Activated B cell treated with CpG ODN at 0.5 μM for 24 hours (primary cell): ENCODE results near the gene PYGO2. TPM values are rescaled to one million over a fixed set of nuclear protein-coding genes. Genes with fewer than 3 reads are reported as not detected.

Source experiments
- ATAC-seq: fragments of 200-7000 bp; cut with Tn5 transposase; one replicate; pipeline ENCODE4 v1.10.0; 2021; ENCODE audit warnings: low read depth, mild to moderate bottlenecking, moderate library complexity
- CTCF ChIA-PET: fragments of 350-600 bp; sonication (Branson Sonifier 250); formaldehyde crosslinking; loops from one replicate; lab custom pipeline; 2021; ENCODE audit warnings: antibody characterized with exemption; lab: Charles Lee
- POLR2A ChIA-PET: fragments of 350-600 bp; sonication (Branson Sonifier 250); formaldehyde crosslinking; loops from one replicate; lab custom pipeline; 2021; ENCODE audit warnings: antibody characterized with exemption; lab: Charles Lee
- DNase-seq: peaks from one replicate; pipeline ENCODE4 v3.0.0; 2022
- H3K27ac Mint-ChIP-seq: one replicate; pipeline ENCODE4 v1.8.0; 2020; ENCODE audit warnings: mixed read lengths
- H3K27me3 Mint-ChIP-seq: one replicate; pipeline ENCODE4 v1.8.0; 2021; ENCODE audit warnings: mixed read lengths
- H3K36me3 Mint-ChIP-seq: one replicate; pipeline ENCODE4 v1.8.0; 2021; ENCODE audit warnings: low read depth, mixed read lengths
- H3K4me1 Mint-ChIP-seq: one replicate; pipeline ENCODE4 v1.8.0; 2021; ENCODE audit warnings: mixed read lengths
- H3K4me3 Mint-ChIP-seq: one replicate; pipeline ENCODE4 v1.8.0; 2020; ENCODE audit warnings: mild to moderate bottlenecking, mixed read lengths
- H3K9me3 Mint-ChIP-seq: one replicate; pipeline ENCODE4 v1.8.0; 2020; ENCODE audit warnings: mixed read lengths
- intact Hi-C: fragments of 100-400 bp; cut with micrococcal nuclease; formaldehyde crosslinking; loops from one replicate; pipeline ENCODE4 v1.15.1; 2024
- total RNA-seq: library from RNA; stranded (reverse); gene quantifications from 2 replicates; pipeline ENCODE4 v1.2.3, GENCODE V29; 2022
- TF ChIP-seq, protein P1 (sequence below): fragments of 200-600 bp; IDR thresholded peaks from one replicate; pipeline ENCODE4 v1.8.0; 2022; ENCODE audit warnings: antibody characterized with exemption, mild to moderate bottlenecking

Gene PYGO2
- total RNA-seq, 1 donor from 2014 or later, result 38.1 TPM

DNA sequence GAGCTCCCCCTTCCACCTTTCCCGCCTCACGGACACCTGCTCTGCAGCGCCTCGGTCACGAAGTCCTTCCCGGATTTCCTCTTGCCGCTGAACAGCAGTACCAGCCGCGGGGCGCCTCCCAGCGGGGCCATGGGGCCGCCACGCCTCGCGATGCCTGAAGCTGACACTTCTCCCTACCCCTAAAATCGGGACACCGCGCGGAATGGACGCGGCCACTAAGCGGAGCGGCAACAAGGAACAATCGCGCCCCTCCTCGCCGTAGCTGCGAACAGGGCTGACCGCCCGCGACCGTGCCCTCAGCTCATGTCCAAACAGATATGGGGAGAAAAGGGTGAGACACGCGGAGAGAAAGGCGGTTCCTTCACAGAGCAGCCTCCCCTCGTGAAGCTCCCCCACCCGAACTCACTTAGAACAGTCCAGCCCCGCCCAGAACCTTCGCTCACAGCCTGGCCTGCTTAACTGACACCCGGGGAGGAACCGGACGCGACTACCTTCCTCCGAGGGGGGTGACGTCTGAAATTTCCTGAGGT lies 25.0 kb downstream of the PYGO2 start, which contains the start of gene PMVK:
Gene PMVK, minus strand, starts transcription at position 165 of the 530 bp plus-strand sequence. Its CDS starts 34 bp downstream, at position 131.
- ATAC-seq (peak; percentile 90), DNase-seq (peak; percentile 90)
- peak within 1 kb of the TSS; percentile 98 for H3K4me3 Mint-ChIP-seq
- CTCF ChIA-PET, result interaction anchor here (0.9 to 2.4 kb wide), 10 partner anchors 9 to 377 kb away, joined by 3 to 10 read pairs (median 6); partner anchors contain the start of genes ADAM15, FLAD1, PBXIP1 and PYGO2
- peaks cover 15% of the 10 kb centered on the region for H3K36me3 Mint-ChIP-seq
- no peaks in the 10 kb centered on the region for H3K27me3 Mint-ChIP-seq
- intact Hi-C loops, result loop anchor here (1.0 to 10.0 kb wide), 9 partner anchors 20 to 378 kb away; partner anchors contain the start of genes ADAR, CKS1B, PBXIP1 and PYGO2
- POLR2A ChIA-PET, result interaction anchor here (0.5 to 3.2 kb wide), 30 partner anchors 8 to 946 kb away, joined by 3 to 52 read pairs (median 4); partner anchors contain the start of genes ADAM15, CKS1B, EFNA4 and FLAD1
- H3K9me3 Mint-ChIP-seq, result no peaks in the 10 kb centered on the region
- H3K27ac Mint-ChIP-seq, result peak within 1 kb of the TSS; percentile 100
- TF ChIP-seq, protein P1, sequence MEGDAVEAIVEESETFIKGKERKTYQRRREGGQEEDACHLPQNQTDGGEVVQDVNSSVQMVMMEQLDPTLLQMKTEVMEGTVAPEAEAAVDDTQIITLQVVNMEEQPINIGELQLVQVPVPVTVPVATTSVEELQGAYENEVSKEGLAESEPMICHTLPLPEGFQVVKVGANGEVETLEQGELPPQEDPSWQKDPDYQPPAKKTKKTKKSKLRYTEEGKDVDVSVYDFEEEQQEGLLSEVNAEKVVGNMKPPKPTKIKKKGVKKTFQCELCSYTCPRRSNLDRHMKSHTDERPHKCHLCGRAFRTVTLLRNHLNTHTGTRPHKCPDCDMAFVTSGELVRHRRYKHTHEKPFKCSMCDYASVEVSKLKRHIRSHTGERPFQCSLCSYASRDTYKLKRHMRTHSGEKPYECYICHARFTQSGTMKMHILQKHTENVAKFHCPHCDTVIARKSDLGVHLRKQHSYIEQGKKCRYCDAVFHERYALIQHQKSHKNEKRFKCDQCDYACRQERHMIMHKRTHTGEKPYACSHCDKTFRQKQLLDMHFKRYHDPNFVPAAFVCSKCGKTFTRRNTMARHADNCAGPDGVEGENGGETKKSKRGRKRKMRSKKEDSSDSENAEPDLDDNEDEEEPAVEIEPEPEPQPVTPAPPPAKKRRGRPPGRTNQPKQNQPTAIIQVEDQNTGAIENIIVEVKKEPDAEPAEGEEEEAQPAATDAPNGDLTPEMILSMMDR, result no peak
- peaks cover 58% of the 10 kb centered on the region for H3K4me1 Mint-ChIP-seq

DNA sequence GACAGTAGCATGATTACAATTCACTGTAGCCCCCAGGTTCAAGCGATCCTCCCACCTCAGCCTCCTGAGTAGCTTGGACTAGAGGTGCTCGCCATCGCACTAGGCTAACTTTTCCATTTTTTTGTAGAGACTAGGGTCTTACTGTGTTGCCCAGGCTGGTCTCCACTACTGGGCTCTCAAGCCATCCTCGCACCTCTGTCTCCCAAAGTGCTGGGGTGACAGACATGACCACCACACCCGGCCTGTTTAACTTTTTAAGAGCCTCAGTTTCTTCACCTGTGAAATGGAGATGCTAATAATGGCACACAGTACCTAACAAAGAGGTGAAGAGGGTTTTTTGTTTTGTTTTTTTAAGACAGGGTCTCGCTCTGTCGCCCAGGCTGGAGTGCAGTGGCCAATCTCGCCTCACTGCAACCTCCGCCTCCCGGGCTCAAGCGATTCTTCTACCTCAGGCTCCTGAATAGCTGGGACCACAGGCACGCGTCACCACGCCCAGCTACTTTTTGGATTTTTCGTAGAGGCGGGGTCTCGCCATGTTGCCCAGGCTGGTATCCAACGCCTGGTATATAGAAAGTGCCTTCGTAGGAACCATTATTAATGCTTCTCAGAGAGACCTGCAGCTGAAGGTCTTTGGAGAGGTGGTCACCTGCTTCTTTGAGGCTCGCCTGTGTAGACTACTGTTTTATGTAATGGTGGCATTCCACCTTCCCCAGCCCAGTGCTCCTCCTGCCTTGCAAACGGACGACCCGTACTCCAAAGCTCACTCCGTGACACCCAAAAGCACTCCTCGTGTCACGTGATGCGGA lies 25.6 kb downstream of the PYGO2 start:
- TF ChIP-seq, protein P1, result no peak
- no peak for ATAC-seq
- Mint-ChIP-seq H3K4me1 (peaks cover 52% of the 10 kb centered on the region), H3K4me3 (peak overlapping the region; percentile 98), H3K27ac (peak overlapping the region; percentile 100), H3K27me3 (no peaks in the 10 kb centered on the region), H3K36me3 (peaks cover 20% of the 10 kb centered on the region), H3K9me3 (no peaks in the 10 kb centered on the region)
- ChIA-PET CTCF (interaction anchor here (0.9 to 2.4 kb wide), 10 partner anchors 9 to 376 kb away, joined by 3 to 10 read pairs (median 6); partner anchors contain the start of genes ADAM15, FLAD1, PBXIP1 and PYGO2), POLR2A (interaction anchor here (0.5 to 3.2 kb wide), 29 partner anchors 9 to 946 kb away, joined by 3 to 52 read pairs (median 4); partner anchors contain the start of genes ADAM15, CKS1B, EFNA4 and FLAD1)
- intact Hi-C loops, result loop anchor here (1.0 to 10.0 kb wide), 3 partner anchors 71 to 327 kb away; partner anchors contain the start of gene ADAR
- no peak for DNase-seq

DNA sequence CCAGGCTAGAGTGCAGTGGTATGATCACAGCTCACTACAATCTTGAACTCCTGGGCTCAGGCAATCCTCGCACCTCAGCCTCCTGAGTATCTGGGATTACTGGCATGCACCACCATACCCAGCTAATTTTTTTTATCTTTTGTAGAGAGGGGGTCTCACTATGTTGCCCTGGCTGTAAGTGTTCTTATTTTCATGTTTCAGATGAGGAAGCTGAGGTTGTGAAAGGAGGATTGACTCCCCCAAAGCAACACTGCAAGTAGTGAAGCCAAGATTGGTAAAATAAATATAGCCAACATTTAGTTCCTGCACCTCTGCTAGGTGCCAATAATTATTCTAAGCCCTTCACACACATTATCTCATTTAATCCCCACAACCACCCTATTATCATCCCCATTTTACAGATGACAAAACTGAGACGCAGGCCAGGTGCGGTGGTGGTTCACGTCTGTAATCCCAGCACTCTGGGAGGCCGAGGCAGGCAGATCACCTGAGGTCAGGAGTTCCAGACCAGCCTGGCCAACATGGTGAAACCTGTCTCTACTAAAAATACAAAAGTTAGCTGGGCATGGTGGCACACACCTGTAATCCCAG lies 27.1 kb downstream of the PYGO2 start:
- DNase-seq (no peak), ATAC-seq (no peak)
- H3K27ac Mint-ChIP-seq, result no peak overlapping the region
- peaks cover 26% of the 10 kb centered on the region for H3K36me3 Mint-ChIP-seq
- no peaks in the 10 kb centered on the region for H3K9me3 Mint-ChIP-seq
- TF ChIP-seq, protein P1, result no peak
- intact Hi-C loops, result loop anchor here (10.0 kb wide), 1 partner anchor 70 kb away; no protein-coding TSS in a partner anchor
- H3K27me3 Mint-ChIP-seq, result no peaks in the 10 kb centered on the region
- H3K4me3 Mint-ChIP-seq, result no peak overlapping the region
- POLR2A ChIA-PET, result interaction anchor here (0.7 to 1.1 kb wide), 2 partner anchors 24 to 39 kb away, joined by 3 read pairs; no protein-coding TSS in a partner anchor
- CTCF ChIA-PET, result no interaction called here
- H3K4me1 Mint-ChIP-seq, result peaks cover 41% of the 10 kb centered on the region

DNA sequence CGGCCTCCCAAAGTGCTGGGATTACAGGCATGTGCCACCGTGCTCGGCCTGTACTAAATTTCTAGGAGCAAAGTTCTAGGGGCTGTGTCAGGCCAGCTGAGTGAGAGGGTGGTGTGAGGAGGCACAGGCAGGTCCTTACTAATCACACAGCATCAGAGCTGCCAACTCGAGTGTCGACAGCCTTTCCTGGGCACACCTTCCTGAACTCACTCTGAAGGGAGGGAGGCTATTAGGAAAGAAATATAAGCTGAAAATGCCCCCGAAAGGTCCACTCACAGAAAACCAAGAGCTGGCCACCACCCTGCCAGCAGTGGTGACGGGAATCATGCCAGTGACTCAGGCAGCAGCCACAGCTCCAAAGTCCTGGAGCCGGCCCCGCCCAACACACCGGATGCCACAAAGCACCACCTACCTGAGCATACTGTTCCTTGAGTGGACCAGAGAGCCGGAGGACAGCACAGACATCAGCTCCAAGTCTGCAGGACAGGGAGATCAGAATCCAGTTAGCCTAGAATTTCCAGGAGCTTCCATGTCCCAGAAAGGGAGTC lies 29.6 kb downstream of the PYGO2 start:
- POLR2A ChIA-PET, result no interaction called here
- intact Hi-C loops, result loop anchor here (10.0 kb wide), 1 partner anchor 67 kb away; no protein-coding TSS in a partner anchor

More for the DNA sequence above, 29.6 kb downstream of the PYGO2 start:
- H3K9me3 Mint-ChIP-seq, result no peaks in the 10 kb centered on the region
- DNase-seq (no peak), ATAC-seq (no peak)
- TF ChIP-seq, protein P1, result no peak
- H3K27me3 Mint-ChIP-seq, result no peaks in the 10 kb centered on the region
- H3K27ac Mint-ChIP-seq, result no peak overlapping the region
- peaks cover 39% of the 10 kb centered on the region for H3K36me3 Mint-ChIP-seq
- peaks cover 20% of the 10 kb centered on the region for H3K4me1 Mint-ChIP-seq
- H3K4me3 Mint-ChIP-seq, result no peak overlapping the region
- CTCF ChIA-PET, result no interaction called here
